ENCODE measurements around the gene TEPSIN. TPM values are rescaled to one million over a fixed set of nuclear protein-coding genes. Genes with fewer than 3 reads are reported as not detected.

The TEPSIN gene
- total RNA-seq, 3 donors from 2014 or later: 42.7 to 52.2 (median 47.4) TPM

GRCh38 chr17:81192386-81193050, 46.3 kb downstream of the TEPSIN start:
- no peaks in the 10 kb centered on the region for H3K36me3 Mint-ChIP-seq (ENCODE audit: insufficient read depth)
- ATAC-seq (no peak), DNase-seq (no peak)
- no peaks in the 10 kb centered on the region for H3K4me1 Mint-ChIP-seq (ENCODE audit: low read depth)
- no peaks in the 10 kb centered on the region for H3K27me3 Mint-ChIP-seq (ENCODE audit: low read depth)
- no peaks in the 10 kb centered on the region for H3K9me3 Mint-ChIP-seq
- no peak overlapping the region for H3K4me3 Mint-ChIP-seq

- no peaks in the 10 kb centered on the region for H3K36me3 Mint-ChIP-seq (ENCODE audit: insufficient read depth)
- no peaks in the 10 kb centered on the region for H3K27me3 Mint-ChIP-seq (ENCODE audit: low read depth)
- H3K9me3 Mint-ChIP-seq: no peaks in the 10 kb centered on the region
- ATAC-seq (no peak), DNase-seq (no peak)
- no peaks in the 10 kb centered on the region for H3K4me1 Mint-ChIP-seq (ENCODE audit: low read depth)
- H3K4me3 Mint-ChIP-seq: no peak overlapping the region
Measured at GRCh38 chr17:81191646-81192045, 47.2 kb downstream of the TEPSIN start.

- no peaks in the 10 kb centered on the region for H3K4me1 Mint-ChIP-seq (ENCODE audit: low read depth)
- H3K27me3 Mint-ChIP-seq (ENCODE audit: low read depth): no peaks in the 10 kb centered on the region
- no peaks in the 10 kb centered on the region for H3K9me3 Mint-ChIP-seq
- DNase-seq (no peak), ATAC-seq (no peak)
- no peaks in the 10 kb centered on the region for H3K36me3 Mint-ChIP-seq (ENCODE audit: insufficient read depth)
- H3K4me3 Mint-ChIP-seq: no peak overlapping the region
Measured at GRCh38 chr17:81191116-81191515, 47.7 kb downstream of the TEPSIN start.

GRCh38 chr17:81190591-81190990, 48.3 kb downstream of the TEPSIN start:
- DNase-seq (no peak), ATAC-seq (no peak)
- Mint-ChIP-seq H3K36me3 (ENCODE audit: insufficient read depth) (no peaks in the 10 kb centered on the region), H3K27me3 (ENCODE audit: low read depth) (no peaks in the 10 kb centered on the region), H3K9me3 (no peaks in the 10 kb centered on the region), H3K4me1 (ENCODE audit: low read depth) (no peaks in the 10 kb centered on the region), H3K4me3 (no peak overlapping the region)

GRCh38 chr17:81189670-81190530, 49.0 kb downstream of the TEPSIN start:
- DNase-seq: no peak
- no peaks in the 10 kb centered on the region for H3K27me3 Mint-ChIP-seq (ENCODE audit: low read depth)

GRCh38 chr17:81189016-81189415, 49.8 kb downstream of the TEPSIN start:
- Mint-ChIP-seq H3K36me3 (ENCODE audit: insufficient read depth) (no peaks in the 10 kb centered on the region), H3K9me3 (no peaks in the 10 kb centered on the region), H3K4me3 (no peak overlapping the region), H3K4me1 (ENCODE audit: low read depth) (no peaks in the 10 kb centered on the region), H3K27me3 (ENCODE audit: low read depth) (peaks cover 4% of the 10 kb centered on the region)
- ATAC-seq (no peak), DNase-seq (no peak)

More at GRCh38 chr17:81189670-81190530, 49.0 kb downstream of the TEPSIN start:
- Mint-ChIP-seq H3K4me3 (no peak overlapping the region), H3K4me1 (ENCODE audit: low read depth) (no peaks in the 10 kb centered on the region), H3K36me3 (ENCODE audit: insufficient read depth) (no peaks in the 10 kb centered on the region), H3K9me3 (no peaks in the 10 kb centered on the region)
- no peak for ATAC-seq

GRCh38 chr17:81188491-81188840, 50.4 kb downstream of the TEPSIN start:
- H3K27me3 Mint-ChIP-seq (ENCODE audit: low read depth): peaks cover 4% of the 10 kb centered on the region

GRCh38 chr17:81187586-81188490, 51.0 kb downstream of the TEPSIN start:
- no peak for DNase-seq
- no peak overlapping the region for H3K4me3 Mint-ChIP-seq
- H3K36me3 Mint-ChIP-seq (ENCODE audit: insufficient read depth): no peaks in the 10 kb centered on the region
- H3K27me3 Mint-ChIP-seq (ENCODE audit: low read depth): peaks cover 4% of the 10 kb centered on the region
- no peak for ATAC-seq
- H3K9me3 Mint-ChIP-seq: no peaks in the 10 kb centered on the region
- H3K4me1 Mint-ChIP-seq (ENCODE audit: low read depth): no peaks in the 10 kb centered on the region

More at GRCh38 chr17:81188491-81188840, 50.4 kb downstream of the TEPSIN start:
- Mint-ChIP-seq H3K4me1 (ENCODE audit: low read depth) (no peaks in the 10 kb centered on the region), H3K9me3 (no peaks in the 10 kb centered on the region), H3K36me3 (ENCODE audit: insufficient read depth) (no peaks in the 10 kb centered on the region), H3K4me3 (no peak overlapping the region)
- DNase-seq (no peak), ATAC-seq (no peak)

- no peaks in the 10 kb centered on the region for H3K9me3 Mint-ChIP-seq
- H3K36me3 Mint-ChIP-seq (ENCODE audit: insufficient read depth): no peaks in the 10 kb centered on the region
- H3K4me3 Mint-ChIP-seq: no peak overlapping the region
- H3K4me1 Mint-ChIP-seq (ENCODE audit: low read depth): no peaks in the 10 kb centered on the region
- no peak for ATAC-seq
- DNase-seq: no peak
- H3K27me3 Mint-ChIP-seq (ENCODE audit: low read depth): peaks cover 4% of the 10 kb centered on the region
Measured at GRCh38 chr17:81187120-81187519, 51.7 kb downstream of the TEPSIN start.

- DNase-seq (no peak), ATAC-seq (no peak)
- Mint-ChIP-seq H3K36me3 (ENCODE audit: insufficient read depth) (no peaks in the 10 kb centered on the region), H3K4me1 (ENCODE audit: low read depth) (no peaks in the 10 kb centered on the region), H3K27me3 (ENCODE audit: low read depth) (peaks cover 4% of the 10 kb centered on the region), H3K9me3 (no peaks in the 10 kb centered on the region), H3K4me3 (no peak overlapping the region)
Measured at GRCh38 chr17:81186203-81186602, 52.7 kb downstream of the TEPSIN start.

GRCh38 chr17:81184555-81184954, 54.3 kb downstream of the TEPSIN start:
- H3K4me1 Mint-ChIP-seq (ENCODE audit: low read depth): no peaks in the 10 kb centered on the region
- H3K9me3 Mint-ChIP-seq: no peaks in the 10 kb centered on the region
- no peak overlapping the region for H3K4me3 Mint-ChIP-seq
- no peaks in the 10 kb centered on the region for H3K36me3 Mint-ChIP-seq (ENCODE audit: insufficient read depth)
- no peak for DNase-seq
- H3K27me3 Mint-ChIP-seq (ENCODE audit: low read depth): peaks cover 4% of the 10 kb centered on the region
- no peak for ATAC-seq

- ATAC-seq (no peak), DNase-seq (no peak)
- Mint-ChIP-seq H3K4me1 (ENCODE audit: low read depth) (no peaks in the 10 kb centered on the region), H3K9me3 (no peaks in the 10 kb centered on the region), H3K36me3 (ENCODE audit: insufficient read depth) (no peaks in the 10 kb centered on the region), H3K4me3 (no peak overlapping the region), H3K27me3 (ENCODE audit: low read depth) (peaks cover 4% of the 10 kb centered on the region)
Measured at GRCh38 chr17:81183807-81184206, 55.0 kb downstream of the TEPSIN start.

GRCh38 chr17:81183316-81183715, 55.5 kb downstream of the TEPSIN start:
- H3K27me3 Mint-ChIP-seq (ENCODE audit: low read depth): peaks cover 4% of the 10 kb centered on the region
- H3K9me3 Mint-ChIP-seq: no peaks in the 10 kb centered on the region
- H3K4me1 Mint-ChIP-seq (ENCODE audit: low read depth): no peaks in the 10 kb centered on the region
- no peaks in the 10 kb centered on the region for H3K36me3 Mint-ChIP-seq (ENCODE audit: insufficient read depth)
- no peak overlapping the region for H3K4me3 Mint-ChIP-seq
- ATAC-seq: no peak
- no peak for DNase-seq

GRCh38 chr17:81182596-81182995, 56.3 kb downstream of the TEPSIN start:
- Mint-ChIP-seq H3K4me3 (no peak overlapping the region), H3K27me3 (ENCODE audit: low read depth) (peaks cover 4% of the 10 kb centered on the region), H3K9me3 (no peaks in the 10 kb centered on the region), H3K36me3 (ENCODE audit: insufficient read depth) (no peaks in the 10 kb centered on the region), H3K4me1 (ENCODE audit: low read depth) (no peaks in the 10 kb centered on the region)
- DNase-seq (no peak), ATAC-seq (no peak)
